ENCODE results near the gene ING1.

ING1 gene

DNA sequence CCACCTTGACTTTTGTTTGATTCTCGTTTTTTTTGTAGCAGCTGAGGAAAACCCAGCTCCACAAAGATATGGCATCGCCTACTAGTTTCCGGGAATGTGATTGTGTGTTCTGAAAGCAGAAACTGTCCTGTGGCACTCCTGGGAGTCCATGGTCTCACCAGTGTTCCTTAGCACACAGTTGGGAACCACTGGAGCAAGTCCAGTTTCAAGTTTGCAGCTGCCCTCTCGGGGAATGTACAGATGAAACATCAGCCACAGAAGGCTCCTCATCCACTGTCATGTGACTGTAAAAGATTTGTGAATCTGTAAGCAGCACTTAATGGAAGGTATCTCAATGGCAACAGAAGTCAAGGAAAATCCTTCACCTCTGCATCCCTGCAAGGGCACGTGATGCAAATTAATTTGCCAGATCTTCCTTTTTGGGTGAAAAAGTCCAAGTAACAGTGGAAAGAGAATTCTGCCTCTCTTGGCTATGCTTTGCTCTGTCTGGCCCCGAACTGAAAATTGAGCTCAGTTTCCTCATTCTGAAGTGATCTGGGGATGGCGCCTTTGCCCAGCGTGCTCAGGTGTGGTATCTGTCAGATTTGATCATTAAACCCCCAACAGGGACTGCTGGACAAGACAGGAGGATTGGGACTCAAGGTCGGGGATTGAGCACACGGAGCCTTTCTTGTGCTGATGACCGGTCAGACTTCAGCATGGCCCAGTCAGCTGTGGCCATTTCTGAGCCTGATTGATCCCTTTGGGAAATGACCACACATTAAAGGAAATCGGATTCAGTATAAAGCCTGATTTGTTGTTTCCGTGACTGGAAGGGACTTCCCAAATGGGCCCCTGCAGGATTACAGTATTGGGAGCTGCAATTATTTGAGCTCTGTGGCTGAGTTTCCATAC is 58.8 kb downstream of the ING1 start:
- H3K27ac ChIP-seq: no peak overlapping the region
- TF ChIP-seq, protein P1, sequence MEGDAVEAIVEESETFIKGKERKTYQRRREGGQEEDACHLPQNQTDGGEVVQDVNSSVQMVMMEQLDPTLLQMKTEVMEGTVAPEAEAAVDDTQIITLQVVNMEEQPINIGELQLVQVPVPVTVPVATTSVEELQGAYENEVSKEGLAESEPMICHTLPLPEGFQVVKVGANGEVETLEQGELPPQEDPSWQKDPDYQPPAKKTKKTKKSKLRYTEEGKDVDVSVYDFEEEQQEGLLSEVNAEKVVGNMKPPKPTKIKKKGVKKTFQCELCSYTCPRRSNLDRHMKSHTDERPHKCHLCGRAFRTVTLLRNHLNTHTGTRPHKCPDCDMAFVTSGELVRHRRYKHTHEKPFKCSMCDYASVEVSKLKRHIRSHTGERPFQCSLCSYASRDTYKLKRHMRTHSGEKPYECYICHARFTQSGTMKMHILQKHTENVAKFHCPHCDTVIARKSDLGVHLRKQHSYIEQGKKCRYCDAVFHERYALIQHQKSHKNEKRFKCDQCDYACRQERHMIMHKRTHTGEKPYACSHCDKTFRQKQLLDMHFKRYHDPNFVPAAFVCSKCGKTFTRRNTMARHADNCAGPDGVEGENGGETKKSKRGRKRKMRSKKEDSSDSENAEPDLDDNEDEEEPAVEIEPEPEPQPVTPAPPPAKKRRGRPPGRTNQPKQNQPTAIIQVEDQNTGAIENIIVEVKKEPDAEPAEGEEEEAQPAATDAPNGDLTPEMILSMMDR (IDR thresholded peaks at IDR 0.05): no peak
- no peaks in the 10 kb centered on the region for H3K9me3 ChIP-seq (ENCODE audit: control insufficient read depth, low read length)
- H3K4me2 ChIP-seq (ENCODE audit: low read length): no peak overlapping the region
- H3K27me3 ChIP-seq (ENCODE audit: control insufficient read depth, insufficient read depth, low read length): no peaks in the 10 kb centered on the region
- H3K79me2 ChIP-seq: no peaks in the 10 kb centered on the region
- no peak overlapping the region for H3K4me3 ChIP-seq (ENCODE audit: low read depth, low read length)
- H2AFZ ChIP-seq: no peak overlapping the region
- H3K4me1 ChIP-seq: no peaks in the 10 kb centered on the region
- H3K9ac ChIP-seq: no peak overlapping the region
- H3K36me3 ChIP-seq (ENCODE audit: control insufficient read depth, insufficient read depth, low read length): no peaks in the 10 kb centered on the region
